Skin epidermis (tissue), 12 donors: ENCODE data around the gene ADGRG1.
"Not testable (repeated sequence)": the region's sequence is repeated elsewhere in the genome, so short reads cannot be mapped to it uniquely, and the experiment has no call there.

Source experiments
- H3K27ac ChIP-seq, 21 experiments: fragments of 200-600 bp; sonication (generic) in 11 of 21; one replicate each; pipeline ENCODE4 v1.5.0; 2020; ENCODE audit warnings: mild to moderate bottlenecking in 3 of 21, inconsistent platforms in 2 of 21, moderate library complexity in 2 of 21
- H3K4me3 ChIP-seq, 7 experiments: fragments of 200-600 bp; sonication (generic) in 2 of 7; one replicate each; pipeline ENCODE4 v1.5.0; 2020; ENCODE audit warnings: inconsistent platforms in 2 of 7, mild to moderate bottlenecking in 2 of 7, moderate library complexity in 1 of 7

ADGRG1 gene

DNA sequence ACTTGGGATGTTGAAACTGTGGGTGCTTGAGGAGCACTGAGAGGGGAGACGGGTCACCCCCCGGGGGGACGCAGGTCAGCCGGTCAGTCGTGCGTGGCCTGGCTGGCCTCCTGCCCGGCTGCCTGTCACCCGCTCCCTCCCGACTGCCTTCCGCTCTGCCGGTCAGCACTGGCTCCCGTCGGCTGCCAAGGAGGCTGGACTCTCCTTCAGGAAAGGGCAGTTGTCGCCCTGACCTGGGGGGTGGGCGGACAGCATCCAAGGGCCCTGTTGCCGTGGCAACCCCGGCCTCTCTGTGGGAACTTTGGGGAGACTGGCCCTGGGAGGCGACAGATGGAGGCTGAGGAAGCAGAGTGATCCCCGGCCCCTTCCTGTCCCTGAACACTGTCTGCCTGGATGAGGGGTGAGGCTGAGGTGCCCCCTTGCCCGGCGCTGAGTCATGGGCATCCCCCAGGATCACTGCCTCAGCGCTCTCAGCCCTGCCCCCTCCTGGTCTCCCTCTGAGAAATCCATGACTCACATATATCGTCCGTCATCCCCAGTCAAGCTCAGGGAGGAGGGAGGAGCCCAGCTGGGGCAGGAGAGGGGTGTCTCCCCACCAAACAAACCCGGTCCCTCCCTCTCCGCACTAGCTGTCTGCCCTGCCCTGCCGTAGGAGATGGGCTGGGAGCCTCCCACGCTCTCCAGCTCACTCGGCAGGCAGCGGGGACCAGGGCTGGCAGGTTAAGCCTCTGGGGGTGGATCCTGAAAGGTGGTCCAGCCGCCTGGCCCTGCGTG is at the start of gene ADGRG1:
Gene ADGRG1, plus strand, starts transcription at position 623 of the 774 bp plus-strand sequence. CDS start 21,658 bp downstream, outside the sequence.
- H3K27ac ChIP-seq, result peak within 1 kb of the TSS; percentile 25 to 96 (median 74)
- H3K4me3 ChIP-seq, result peak within 1 kb of the TSS; percentile 11 to 39 (median 32)

- H3K27ac ChIP-seq, result peak overlapping the region in 2 of 21 experiments; percentile 54 to 87
- no peak overlapping the region for H3K4me3 ChIP-seq
Measured at GRCh38 chr16:57579361-57579665, 49.1 kb upstream of the ADGRG1 start.

DNA sequence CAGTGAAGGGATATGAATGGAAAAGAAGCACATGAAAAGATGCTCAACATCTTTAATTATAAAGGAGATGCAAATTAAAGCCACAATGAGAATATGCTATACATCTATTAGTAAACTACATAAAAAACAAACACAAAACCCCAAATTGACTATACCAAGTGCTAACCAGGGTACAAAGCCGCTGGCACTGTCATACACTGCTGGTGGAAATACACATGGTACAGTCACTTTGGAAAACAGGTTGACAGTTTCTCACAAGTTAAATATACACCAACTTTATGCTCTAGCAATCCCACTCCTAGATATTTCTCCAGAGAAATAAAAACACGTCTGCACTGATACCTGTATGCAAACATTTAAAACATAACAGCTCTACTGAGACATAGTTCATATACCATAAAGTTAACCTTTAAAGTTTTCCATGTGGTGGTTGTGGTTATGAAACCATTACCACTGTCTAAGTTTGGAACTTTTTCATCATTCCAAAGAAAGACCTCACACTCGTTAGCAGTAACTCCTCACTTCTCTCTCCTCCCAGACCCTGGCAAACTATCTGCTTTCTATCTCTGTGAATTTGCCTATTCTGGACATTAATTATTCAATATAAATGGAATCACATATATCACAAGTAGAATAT is 43.3 kb upstream of the ADGRG1 start:
- Histone ChIP-seq H3K4me3 (no peak overlapping the region), H3K27ac (no peak overlapping the region)

DNA sequence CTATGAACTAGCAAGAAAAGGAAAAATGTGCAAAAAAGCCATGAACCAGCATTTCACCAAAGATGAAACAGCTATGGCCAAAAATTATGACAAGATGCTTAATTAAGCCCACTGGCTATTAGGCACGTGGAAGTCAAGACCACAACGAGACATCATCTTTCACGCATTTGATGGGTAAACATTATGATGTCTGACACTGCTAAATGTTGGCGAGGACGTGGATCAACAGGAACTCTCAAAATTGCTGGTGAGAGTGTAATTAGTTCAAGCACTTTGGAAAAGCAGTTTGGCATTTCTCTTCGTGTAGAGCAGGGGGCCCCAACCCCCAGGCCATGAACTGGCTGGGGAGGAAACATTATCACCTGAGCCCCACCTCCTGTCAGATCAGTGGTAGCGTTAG is 39.6 kb upstream of the ADGRG1 start:
- Histone ChIP-seq H3K27ac (peak overlapping the region in 1 of 21 experiments; percentile 49), H3K4me3 (no peak overlapping the region)

DNA sequence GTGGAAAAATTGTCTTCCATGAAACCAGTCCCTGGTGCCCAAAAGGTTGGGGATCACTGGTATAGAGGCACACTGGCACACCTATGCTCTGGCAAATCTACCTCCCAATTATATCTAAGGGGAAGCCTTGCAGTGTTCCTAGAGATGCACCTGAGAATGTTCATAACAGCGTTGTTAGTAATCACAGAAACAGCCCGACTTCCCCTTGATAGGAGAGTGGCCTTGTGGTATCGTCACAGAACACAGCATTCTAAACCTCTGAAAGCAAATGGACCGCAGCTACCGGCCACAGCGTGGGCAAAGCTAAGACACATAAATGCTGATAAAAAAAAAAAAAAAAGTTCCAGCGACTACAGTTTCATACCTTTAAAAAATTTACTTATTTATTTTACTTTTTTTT is 39.1 kb upstream of the ADGRG1 start:
- Histone ChIP-seq H3K27ac (peak overlapping the region in 1 of 21 experiments; percentile 49), H3K4me3 (no peak overlapping the region)

- H3K27ac ChIP-seq, result peak overlapping the region in 16 of 21 experiments; percentile 7 to 95 (median 38)
- no peak overlapping the region for H3K4me3 ChIP-seq
Measured at GRCh38 chr16:57590654-57591085, 37.8 kb upstream of the ADGRG1 start.

GRCh38 chr16:57591086-57591869 is 37.2 kb upstream of the ADGRG1 start:
- Histone ChIP-seq H3K27ac (peak overlapping the region in 16 of 21 experiments; percentile 7 to 95 (median 44)), H3K4me3 (no peak overlapping the region)

GRCh38 chr16:57591870-57592485 is 36.5 kb upstream of the ADGRG1 start:
- Histone ChIP-seq H3K4me3 (no peak overlapping the region), H3K27ac (peak overlapping the region in 19 of 21 experiments; percentile 4 to 95 (median 52))

DNA sequence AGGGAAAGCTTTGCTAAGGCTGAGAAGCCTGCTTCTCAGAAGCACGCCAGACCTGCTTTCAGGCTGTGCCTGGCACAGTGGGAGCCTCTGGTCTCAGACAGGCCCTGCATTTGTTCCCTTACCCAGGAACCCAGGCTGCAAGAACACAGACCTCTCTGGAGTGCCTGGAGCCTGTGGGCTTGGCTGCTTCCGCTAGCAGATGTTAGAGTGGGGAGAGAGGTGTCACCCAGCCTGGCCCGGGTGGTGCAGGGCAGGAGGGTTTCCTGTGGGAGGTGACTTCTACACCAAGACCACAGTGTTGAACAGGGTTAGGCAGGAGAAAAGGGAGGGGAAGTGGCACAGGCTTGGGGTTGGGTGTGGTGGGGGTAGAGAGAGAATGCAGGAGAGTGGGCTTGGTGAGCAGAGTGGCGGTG is 35.8 kb upstream of the ADGRG1 start:
- H3K27ac ChIP-seq, result peak overlapping the region in 20 of 21 experiments; percentile 4 to 95 (median 51)
- H3K4me3 ChIP-seq, result no peak overlapping the region

GRCh38 chr16:57593021-57593420 is 35.4 kb upstream of the ADGRG1 start:
- H3K4me3 ChIP-seq, result no peak overlapping the region
- H3K27ac ChIP-seq, result peak overlapping the region in 16 of 21 experiments; percentile 4 to 95 (median 55)

DNA sequence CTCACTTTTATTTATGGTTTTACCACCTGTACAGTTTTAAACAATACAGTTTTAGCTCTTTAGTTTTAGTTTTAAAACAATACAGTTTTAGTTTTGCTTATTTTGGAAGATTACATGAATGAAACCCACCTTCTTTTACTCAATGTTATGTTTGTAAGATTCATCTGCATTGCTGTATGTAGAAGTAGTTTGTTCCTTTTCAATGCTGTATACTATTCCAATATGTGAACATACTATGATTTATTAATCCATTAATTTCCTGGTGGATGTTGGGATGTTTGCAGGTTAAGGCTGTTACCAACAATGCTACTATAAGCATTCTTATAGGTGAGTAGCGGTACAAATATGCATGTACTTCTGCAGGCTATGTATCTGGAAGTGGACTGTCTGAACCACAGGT is 34.4 kb upstream of the ADGRG1 start:
- Histone ChIP-seq H3K4me3 (no peak overlapping the region), H3K27ac (peak overlapping the region in 1 of 21 experiments; percentile 95)

DNA sequence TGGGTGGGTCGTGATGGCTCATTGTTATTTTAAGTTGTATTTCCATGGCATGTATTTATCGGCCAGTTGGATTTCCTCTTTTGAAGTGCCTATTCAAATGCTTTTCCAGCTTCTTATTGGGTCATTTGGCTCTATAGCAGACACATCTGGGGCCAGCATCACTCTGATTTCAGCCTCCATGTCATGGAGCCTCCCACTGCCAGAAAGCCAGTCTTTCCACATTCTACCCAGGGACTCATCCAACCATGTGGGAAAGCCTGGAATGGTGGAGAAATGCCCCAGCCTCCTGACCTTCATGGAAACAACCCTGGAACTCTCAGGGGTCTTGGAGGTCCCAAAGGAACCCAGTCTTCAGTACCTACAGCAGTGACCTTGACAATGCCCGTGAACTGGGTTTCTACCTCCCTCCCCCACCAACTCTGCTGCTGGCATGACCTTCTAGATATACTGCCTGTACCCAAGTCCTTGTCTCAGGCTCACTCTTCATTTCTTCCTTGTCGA is 33.8 kb upstream of the ADGRG1 start:
- H3K4me3 ChIP-seq, result no peak overlapping the region
- H3K27ac ChIP-seq, result no peak overlapping the region

DNA sequence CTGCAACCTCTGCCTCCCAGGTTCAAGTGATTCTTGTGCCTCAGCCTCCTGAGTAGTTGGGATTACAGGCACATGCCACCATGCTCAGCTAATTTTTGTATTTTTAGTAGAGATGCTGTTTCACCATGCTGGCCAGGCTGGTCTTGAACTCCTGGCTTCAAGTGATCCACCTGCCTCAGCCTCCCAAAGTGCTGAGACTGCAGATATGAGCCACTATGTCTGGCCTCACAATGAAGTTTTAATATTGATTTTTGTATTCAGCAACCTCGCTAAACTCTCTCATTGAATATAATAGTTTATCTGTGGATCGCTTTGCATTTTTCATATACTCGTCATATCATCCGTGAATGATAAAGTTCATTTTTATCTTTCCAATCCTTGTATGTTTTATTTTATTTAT is 32.2 kb upstream of the ADGRG1 start:
- not testable (repeated sequence) for H3K27ac ChIP-seq, H3K4me3 ChIP-seq

DNA sequence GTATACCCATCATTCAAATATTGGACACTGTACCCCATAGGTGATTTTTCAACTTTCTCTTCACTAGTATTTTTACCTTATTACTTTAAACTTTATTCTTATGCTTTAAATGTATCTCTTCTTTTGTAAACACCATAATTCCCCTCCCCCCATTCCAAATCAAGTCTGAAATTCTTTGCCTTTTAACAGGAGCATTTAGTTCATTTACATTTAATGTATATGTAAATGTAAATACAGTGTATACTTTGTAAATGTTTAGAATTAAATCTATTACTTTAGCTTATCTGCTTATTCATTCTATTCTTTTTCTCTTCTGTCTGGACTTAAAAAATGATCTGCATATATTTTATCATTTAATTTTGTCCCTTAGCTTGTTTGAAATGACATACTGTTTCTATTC is 30.0 kb upstream of the ADGRG1 start:
- Histone ChIP-seq H3K4me3 (no peak overlapping the region), H3K27ac (no peak overlapping the region)

DNA sequence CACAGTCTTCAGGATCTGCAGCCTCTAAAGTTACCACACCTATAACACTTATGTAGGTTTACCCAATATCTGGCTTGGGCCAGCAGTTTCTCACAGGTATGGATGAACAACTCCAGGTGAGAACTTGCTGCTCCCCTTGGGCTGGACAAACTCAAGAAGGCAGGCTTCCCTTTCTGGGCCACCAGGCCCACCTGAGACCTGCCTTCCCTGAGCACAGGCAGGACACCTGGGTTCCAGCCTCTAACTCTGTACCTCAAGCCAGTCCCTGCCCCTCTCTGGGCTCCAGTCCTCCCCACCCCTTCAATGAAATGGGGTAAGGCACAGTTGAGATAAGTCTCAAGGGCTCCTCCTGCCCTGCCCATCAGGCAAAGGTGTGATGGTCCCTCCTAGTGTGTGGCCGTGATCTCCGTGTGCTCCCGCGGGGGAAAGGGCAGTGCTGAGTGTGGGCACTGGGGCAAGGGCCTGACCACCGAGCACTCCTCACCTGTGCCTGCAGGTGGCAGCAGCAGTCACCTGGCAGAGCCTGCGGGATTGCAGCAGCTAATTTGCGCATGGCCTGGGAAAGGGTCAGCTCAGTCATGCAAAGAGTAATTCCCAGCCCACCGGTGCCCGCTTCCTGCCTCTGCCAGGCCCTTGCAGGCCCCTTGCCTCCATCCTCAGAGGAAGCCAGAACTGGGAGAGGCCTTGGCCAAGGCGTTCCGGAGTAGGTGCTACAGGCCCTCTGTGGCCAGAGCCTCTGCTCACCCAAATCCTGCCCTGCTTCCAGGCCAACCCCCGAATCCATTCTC is 28.2 kb upstream of the ADGRG1 start:
- H3K4me3 ChIP-seq, result no peak overlapping the region
- peak overlapping the region in 9 of 21 experiments; percentile 0 to 86 (median 67) for H3K27ac ChIP-seq

- H3K4me3 ChIP-seq, result no peak overlapping the region
- peak overlapping the region in 12 of 21 experiments; percentile 1 to 86 (median 60) for H3K27ac ChIP-seq
Measured at GRCh38 chr16:57600952-57601580, 27.4 kb upstream of the ADGRG1 start.

DNA sequence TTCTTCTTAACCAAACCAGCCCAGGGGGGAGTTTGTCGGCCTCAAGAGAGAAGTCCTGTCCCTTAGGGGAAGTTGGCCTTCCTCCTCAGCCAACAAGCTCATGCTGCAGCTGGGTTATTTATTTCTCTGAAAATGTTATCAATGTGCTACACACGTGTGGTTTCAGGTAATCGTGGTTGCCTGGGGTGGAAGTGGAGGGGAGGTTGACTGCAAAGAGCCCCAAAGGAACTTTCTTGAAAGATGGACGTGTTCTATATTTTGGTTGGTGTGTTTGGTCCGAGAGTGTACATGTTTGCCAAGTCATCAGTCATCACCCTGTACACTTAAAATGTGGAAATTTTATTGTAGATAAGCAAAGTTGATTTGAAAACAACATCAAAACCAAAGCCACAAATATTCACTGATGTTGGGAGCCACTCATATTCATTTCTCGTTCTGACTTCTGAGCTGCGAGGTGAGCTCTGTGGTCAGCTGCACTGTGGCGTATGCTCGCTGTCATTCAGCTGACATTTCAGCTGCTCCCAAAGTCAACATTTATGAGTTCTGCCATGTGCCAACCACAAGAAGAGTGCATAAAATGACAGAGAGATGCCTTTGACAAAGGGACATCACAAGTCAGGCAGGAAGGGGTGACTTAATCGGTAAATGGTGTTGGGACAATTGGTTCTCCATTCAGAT is 26.5 kb upstream of the ADGRG1 start:
- no peak overlapping the region for H3K4me3 ChIP-seq
- peak overlapping the region in 11 of 21 experiments; percentile 1 to 86 (median 56) for H3K27ac ChIP-seq
